Globus pallidus (tissue), 1 donor: Measurements from ENCODE around the gene FKBP4.

ENCODE experiments used
- DNase-seq: peaks from one replicate; pipeline ENCODE4 v3.0.0-alpha.2; 2015; ENCODE audit warnings: low spot score

The FKBP4 gene

GRCh38 chr12:2779281-2779680 lies 15.5 kb upstream of the FKBP4 start:
- no peak for DNase-seq

DNA sequence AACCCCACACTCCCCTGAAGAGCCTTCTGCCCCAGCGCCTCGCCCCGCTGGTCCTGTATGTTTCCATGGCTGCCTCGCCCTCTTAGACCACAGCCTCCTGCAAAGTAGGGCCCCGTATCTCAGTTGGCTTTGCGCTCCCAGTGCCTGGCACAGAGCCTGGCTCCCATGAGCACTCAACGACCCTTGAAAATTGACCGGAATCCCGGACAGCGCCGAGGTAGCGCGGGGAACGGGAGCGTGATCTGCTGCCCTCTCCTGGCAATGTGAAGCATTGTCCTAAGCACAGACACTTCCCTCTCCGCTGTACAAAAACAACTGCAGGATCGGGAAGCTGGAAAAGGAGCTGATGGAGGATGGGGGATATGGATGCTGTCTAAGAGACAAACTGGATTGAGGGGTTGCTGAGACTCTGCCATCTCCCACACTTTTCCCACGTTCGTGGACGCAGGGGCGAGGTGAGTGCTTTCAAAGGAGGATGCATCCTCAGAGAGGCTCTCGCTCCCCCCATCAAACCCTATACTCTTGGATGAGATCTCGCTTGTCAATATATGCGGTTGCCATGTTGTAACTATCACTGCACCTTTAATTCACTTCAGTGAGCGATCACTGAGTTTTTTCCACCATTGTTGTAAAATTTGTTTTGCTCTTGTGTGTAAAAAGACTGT lies 10.7 kb upstream of the FKBP4 start:
- peak; percentile 56 for DNase-seq

- DNase-seq, result no peak
Observed at GRCh38 chr12:2785017-2785416, 9.8 kb upstream of the FKBP4 start.

DNA sequence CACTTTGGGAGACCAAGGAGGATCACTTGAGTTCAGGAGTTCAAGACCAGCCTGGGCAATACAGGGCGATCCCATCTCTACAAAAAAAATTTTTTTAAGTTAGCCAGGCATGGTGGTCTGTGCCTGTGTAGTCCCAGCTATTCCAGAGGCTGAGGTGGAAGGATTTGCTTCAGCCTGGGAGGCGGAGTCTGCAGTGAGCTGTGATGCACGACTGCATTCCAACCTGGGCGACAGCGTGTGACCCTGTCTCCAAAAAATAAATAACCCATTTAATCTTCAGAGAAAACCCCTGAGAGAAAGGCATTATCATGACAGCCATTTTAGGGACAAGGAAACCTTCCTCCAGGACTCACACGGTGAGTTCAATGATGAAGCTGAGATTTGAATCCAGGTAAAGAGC lies 3.7 kb upstream of the FKBP4 start:
- DNase-seq, result no peak

DNA sequence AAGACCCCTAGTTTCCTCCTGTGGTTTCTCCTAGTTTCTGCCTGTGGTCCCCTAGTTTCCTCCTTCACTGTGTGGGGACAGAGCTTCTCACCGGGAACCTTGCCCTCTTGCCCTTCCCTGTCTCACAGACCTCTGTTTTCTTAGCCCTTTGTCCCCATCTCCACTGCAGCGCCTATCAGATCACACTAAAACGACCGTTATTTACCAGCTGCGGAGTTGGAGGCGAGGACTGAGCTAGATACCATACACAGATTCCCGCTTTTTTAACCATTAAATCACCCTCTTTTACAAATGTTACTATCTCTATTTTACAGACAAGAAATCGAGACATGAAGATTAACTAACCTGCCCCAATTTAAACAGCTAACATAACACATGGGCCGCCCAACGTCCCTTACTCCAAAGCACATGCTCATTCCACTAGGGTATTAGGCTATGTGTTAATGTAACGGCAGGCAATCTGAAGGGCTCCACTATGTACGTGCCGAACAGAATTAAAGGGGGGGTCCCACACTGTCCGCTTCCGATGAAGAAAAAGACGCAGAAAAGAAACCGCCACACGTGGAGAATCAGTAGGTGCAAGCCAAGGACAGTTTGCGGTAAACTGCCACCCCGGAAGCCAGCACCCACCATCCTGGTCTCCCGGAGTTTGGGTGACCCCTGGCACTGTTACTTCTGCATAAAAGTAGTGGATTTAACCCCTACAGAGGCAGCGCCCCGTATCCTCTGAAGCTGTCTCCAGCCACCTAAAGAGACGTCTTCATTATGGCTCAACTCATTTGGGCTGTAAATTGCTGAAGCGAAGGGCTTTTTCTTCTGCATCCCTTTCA lies 1.9 kb upstream of the FKBP4 start:
- DNase-seq, result no peak

DNA sequence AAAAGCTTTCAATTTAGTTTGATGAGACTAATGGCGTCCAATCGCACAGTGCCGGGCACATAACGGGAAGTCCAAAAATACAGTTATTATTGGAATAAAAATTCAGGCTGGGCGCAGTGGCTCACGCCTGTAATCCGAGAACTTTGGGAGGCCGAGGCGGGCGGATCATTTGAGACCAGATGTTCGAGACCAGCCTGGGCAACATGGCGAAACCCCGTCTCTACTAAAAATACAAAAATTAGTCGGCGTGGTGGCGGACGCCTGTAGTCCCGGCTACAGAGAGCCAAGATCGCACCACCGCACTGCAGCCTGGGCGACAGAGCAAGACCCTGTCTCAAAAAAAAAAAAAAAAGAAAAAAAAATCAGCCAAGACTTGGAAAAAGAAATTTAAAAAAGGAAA lies 1.2 kb upstream of the FKBP4 start:
- no peak for DNase-seq

GRCh38 chr12:2794191-2794735 lies 507 bp upstream of the FKBP4 start:
- DNase-seq, result peak; percentile 77

DNA sequence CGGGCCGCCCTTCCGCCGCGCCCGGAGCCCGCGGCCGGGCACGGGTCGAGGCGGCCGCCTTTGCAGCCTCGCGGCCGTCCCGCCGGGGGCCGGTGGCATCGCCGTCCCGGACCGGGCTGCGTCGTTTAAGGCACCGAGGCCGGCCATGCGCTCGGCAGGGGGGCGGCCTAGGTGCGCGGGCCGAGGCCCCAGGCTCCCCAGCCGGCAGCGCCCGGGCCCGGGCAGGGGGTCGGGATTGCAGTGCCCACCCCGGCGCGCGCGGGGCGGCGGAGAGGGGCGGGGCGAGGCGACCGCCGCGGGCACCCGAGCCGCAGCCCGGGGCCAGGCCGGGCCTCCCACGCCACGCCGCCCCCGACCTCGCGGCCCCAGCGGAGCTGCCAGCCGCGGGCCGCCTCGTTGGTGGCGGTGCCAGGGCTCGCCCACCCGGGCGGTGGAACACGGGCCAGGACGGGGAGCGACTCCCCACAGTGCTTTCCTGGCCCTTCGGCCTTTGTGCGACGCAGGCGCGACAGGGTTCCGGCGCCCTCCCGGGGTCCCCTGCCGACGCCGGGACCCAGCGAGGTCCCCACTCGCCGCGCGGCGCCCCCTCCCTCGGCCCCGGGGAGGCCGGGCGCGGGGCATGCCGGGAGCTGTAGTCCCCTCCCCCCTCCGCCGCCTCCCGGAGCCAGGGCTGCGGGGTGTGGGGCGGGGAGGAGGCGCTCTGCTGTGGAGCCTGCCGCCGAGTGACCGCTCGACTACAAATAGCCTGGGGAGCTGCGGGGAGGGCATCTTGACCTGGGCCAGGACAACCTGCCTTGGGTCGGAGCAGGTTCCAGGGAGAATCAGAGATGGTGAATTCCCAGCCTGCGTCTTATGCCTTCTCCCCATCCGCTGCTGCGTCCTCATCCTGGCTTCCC lies 769 bp downstream of the FKBP4 start:
- peak; percentile 88 for DNase-seq

DNA sequence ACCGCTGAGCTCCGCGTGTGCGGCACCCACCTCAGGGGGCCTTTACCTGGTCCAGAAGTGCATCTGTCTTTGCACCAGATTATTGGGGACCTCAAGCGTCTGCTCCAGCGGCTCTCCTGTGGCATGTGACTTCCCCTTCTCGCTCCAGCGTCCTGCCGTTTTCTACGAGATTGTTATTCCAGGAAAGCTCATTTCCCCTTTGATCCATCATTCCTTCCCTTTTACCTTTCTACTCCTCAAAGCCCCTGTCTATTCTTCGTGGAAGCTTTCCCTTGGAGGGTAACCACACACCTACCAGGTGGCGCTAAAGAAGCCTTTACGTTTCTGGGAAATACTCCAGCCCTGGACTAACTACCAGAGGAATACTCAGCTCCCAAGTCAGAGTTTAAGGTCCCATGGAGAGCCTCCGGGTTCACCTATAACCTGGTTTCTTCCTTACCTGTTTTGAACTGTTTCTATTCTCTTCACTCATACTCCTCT lies 1.5 kb downstream of the FKBP4 start:
- DNase-seq, result no peak

DNA sequence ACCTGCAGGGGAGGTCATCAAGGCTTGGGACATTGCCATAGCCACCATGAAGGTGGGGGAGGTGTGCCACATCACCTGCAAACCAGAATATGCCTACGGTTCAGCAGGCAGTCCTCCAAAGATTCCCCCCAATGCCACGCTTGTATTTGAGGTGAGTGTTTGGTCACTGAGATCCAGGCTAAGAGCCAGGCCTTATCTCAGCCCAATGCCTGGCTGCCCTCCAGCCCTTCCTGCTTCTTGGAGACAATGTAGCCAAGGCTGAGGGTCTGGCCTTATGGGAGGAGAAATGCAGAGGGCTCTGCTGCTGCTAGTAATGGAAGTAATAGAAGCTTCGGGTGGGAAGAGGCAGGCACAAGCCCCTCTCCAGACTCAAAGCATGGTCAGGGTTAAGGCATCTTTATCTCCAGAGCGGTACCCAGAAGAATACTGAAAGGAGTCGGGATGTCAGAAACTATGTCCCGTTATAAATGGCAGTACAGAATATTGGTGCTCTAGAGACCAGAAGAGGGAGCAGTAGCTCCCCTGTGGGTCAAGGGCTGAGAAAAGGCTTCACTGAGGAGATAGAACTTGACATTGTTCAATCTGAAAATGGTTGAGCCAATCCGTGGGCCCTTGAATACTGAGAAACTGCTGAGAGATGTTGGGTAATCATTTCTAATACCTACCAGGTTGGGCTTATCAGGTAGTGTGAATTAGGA lies 3.1 kb downstream of the FKBP4 start:
- DNase-seq, result peak; percentile 33

- DNase-seq, result no peak
Observed at GRCh38 chr12:2800046-2800570, 5.3 kb downstream of the FKBP4 start.

GRCh38 chr12:2801044-2801783 lies 6.4 kb downstream of the FKBP4 start:
- no peak for DNase-seq

GRCh38 chr12:2803635-2804392 lies 9.0 kb downstream of the FKBP4 start:
- DNase-seq, result no peak

DNA sequence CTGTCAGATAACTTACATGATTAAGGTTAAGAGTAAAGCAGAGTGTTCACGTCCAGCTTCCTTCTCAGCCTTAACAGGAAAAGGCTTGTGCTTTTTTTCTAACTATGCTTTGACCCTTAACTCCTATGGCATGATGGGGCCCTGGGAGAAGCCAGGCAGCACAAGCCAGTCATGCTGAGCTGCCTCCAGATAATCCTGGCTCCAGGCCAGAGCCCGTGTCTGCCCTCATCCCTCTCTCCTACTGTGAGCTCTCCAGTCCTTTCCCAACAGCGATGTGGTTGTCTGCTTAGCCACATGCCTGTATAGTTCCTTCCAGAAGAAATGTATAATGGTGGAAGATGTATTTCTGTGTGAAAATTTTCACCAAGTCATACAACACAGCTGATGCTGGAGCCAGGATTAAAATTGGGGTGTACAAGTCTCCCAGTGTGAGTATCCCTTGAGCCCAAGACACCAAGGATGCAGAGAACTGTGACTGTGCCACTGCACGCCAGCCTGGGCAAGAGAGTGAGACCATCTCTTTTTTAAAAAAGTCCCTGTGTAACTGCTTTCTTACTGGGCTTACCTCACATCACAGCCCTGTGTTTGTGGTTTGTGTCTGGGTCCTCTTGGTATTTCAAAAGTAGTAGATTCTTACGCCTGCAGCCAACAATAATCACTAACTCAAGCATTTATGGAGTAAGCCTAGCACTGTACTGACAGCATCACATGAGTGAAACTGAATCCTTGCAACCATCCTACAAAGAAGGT lies 9.8 kb downstream of the FKBP4 start:
- no peak for DNase-seq

GRCh38 chr12:2805143-2805520 lies 10.4 kb downstream of the FKBP4 start:
- DNase-seq, result no peak

DNA sequence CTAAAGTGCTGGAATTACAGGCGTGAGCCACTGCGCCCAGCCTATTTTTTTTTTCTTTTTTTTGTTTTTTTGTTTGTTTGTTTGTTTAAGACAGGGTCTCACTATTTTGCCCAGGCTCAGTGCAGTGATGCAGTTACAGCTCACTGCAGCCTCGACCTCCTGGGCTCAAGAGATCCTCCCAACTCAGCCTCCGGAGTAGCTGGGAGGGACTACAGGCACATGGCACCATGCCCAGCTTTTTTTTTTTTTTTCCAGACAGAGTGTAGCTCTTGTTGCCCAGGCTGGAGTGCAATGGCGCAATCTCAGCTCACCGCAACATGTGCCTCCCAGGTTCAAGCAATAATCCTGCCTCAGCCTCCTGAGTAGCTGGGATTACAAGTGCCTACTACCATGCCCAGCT lies 11.9 kb downstream of the FKBP4 start:
- no peak for DNase-seq

GRCh38 chr12:2811801-2812200 lies 17.0 kb downstream of the FKBP4 start:
- DNase-seq, result no peak

DNA sequence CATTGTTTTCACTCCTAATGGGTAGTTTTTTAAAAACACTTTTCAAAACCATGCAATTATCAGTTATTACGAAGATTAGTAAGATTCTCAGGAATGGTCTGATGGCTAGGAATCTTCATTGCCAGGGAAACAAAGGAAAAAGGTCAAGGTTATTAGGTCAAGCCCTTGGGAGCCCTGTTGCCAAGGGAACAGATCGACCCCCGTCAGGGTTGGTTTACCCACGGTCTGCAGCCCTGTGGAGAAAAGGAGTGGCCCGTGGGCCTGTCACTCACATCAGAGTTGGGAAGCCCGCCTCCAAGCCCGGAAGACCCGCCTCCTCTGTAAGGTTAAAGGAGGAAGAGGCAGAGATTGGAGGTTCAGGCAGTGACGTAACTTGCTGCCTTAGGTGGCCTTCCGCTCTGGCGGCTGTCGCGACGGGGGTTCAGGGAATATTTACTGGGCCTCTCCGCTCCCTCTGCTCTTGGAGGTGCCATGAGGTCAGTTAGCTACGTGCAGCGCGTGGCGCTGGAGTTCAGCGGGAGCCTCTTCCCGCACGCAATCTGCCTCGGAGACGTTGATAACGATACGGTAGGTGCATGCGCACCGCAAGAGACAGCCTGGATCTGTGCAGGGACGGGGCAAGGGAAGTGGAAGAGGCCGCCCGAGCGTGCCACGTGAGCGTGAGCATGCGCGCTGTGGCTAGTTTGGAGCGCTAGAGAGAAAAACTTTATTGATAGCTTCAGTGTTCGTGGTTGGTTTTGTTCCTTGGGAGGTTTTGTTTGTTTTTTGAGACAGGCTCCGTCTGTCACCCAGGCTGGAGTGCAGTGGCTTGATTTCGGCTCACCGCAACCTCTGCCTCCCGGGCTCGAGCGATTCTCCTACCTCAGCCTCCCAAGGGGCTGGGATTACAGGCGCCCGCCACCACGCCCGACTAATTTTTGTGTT lies 17.8 kb downstream of the FKBP4 start, which contains the start of gene ITFG2:
TSS of gene ITFG2 (plus strand) at position 379 of the 924 bp plus-strand sequence. CDS start at position 472, 93 bp downstream.
- DNase-seq, result peak; percentile 99
